ENCODE measurements around the gene MBP. TPM values are rescaled to one million over a fixed set of nuclear protein-coding genes. Genes with fewer than 3 reads are reported as not detected.
"Not testable (repeated sequence)": the region's sequence is repeated elsewhere in the genome, so short reads cannot be mapped to it uniquely, and the experiment has no call there.

Gene MBP
- total RNA-seq, 1 donor from 2014 or later: 35.0 TPM

DNA sequence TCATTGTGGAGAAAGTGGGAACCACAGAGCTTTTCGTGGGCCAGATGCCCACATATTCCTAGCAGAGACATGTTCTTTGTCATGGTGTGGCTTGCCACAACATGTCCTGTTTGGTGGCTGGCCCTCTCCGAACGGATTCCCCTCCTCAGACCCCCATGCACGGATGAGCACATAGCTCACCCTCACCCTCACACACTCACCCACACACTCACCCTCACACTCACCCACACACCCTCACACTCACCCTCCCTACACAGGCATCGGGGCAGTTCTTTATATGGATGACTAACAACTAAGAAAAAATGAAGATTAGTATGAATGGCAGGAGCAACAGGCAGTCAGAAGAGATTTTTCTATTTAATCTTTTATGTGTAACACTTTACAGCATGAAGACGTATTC lies 160.3 kb downstream of the MBP start:
- intact Hi-C loops (cut with micrococcal nuclease): no loop called here
- no peak overlapping the region for H3K27ac ChIP-seq (replicated peaks)
- TF ChIP-seq, protein P1, sequence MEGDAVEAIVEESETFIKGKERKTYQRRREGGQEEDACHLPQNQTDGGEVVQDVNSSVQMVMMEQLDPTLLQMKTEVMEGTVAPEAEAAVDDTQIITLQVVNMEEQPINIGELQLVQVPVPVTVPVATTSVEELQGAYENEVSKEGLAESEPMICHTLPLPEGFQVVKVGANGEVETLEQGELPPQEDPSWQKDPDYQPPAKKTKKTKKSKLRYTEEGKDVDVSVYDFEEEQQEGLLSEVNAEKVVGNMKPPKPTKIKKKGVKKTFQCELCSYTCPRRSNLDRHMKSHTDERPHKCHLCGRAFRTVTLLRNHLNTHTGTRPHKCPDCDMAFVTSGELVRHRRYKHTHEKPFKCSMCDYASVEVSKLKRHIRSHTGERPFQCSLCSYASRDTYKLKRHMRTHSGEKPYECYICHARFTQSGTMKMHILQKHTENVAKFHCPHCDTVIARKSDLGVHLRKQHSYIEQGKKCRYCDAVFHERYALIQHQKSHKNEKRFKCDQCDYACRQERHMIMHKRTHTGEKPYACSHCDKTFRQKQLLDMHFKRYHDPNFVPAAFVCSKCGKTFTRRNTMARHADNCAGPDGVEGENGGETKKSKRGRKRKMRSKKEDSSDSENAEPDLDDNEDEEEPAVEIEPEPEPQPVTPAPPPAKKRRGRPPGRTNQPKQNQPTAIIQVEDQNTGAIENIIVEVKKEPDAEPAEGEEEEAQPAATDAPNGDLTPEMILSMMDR (IDR thresholded peaks at IDR 0.05; ENCODE audit: borderline replicate concordance): no peak

DNA sequence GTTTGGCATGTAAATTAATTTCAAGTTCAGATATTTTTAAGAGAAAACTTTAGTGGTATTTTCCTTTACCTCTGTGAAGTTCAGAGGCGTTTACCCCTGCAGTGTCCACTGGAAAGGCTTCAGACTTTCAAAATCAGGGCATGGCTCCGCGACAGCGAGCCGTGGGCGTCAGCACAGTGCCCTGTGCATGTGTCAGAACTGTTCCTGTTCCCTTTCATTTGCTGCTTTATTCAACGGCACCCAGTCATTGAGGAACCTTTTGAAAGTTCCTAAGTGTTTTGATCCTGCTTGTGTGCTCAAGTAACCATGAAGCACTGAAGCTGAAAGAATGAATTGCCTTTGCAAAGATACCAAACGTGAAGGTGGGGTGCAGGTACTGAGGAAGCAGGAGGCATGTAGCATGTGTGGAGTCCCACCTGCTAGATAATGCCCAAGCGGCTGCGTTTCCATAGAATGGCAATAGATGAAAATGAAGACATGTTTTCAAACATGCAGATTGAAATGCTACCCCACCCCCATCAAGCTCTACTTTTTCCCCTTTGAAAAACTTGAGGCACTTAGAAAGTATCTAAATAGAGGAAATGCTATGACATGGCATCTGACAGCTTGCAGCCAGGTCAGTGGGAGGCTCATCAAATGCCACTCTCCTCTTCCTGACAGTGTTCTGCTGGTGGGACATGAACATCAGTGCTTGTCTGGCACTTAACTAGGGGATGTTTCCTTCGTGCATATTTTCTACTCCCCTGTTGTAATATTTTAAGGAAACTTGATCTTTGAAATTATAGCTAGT lies 161.6 kb downstream of the MBP start:
- Histone ChIP-seq H3K36me3 (peaks cover 18% of the 10 kb centered on the region), H3K4me1 (no peaks in the 10 kb centered on the region), H3K27ac (replicated peaks) (no peak overlapping the region), H3K4me3 (no peak overlapping the region), H3K9me3 (replicated peaks) (no peaks in the 10 kb centered on the region), H3K27me3 (ENCODE audit: low read depth) (no peaks in the 10 kb centered on the region)
- TF ChIP-seq, protein P1 (IDR thresholded peaks at IDR 0.05; ENCODE audit: borderline replicate concordance): no peak
- intact Hi-C loops (cut with micrococcal nuclease): no loop called here
- no peak for DNase-seq

More for the DNA sequence above, 160.3 kb downstream of the MBP start:
- no peak for DNase-seq
- H3K27me3 ChIP-seq (ENCODE audit: low read depth): no peaks in the 10 kb centered on the region
- H3K4me1 ChIP-seq: peaks cover 2% of the 10 kb centered on the region
- no peaks in the 10 kb centered on the region for H3K9me3 ChIP-seq (replicated peaks)
- no peak overlapping the region for H3K4me3 ChIP-seq
- H3K36me3 ChIP-seq: peaks cover 18% of the 10 kb centered on the region

DNA sequence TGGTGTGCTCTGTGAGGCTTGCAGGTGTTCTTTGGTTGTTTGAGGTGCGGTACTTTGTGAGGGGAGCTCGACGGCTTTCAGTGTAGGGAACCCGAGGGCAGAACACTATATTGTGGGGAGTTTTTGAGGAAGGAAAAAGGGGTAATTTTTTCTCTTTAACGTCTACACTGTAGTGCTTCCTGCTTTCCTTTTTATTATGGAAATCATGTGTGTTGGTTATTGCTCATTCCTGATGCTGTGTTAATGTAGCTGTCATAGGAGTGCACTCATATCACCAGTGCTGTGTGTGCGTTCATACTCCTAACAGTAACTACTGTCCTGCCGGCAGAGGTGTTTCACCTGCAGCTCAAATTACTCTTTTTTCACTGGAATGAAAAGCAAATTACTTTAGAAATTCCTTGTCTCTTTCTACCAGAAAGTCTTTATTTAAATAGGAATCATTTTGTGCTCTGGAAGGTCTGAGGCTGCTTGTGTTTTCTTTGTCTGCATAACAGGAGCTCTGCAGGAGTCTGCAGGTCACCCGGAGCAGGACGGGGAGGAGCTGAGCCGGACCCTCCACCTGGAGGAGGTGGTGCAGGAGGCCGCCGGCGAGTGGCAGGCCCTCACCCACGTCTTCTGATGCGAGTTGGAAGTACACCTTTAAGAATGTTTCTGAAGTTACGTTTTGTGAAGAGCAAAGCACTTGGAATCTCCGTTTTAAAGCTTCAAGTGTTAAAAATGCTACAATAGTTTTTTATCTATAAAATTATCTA lies 164.7 kb downstream of the MBP start:
- H3K9me3 ChIP-seq (replicated peaks): no peaks in the 10 kb centered on the region
- intact Hi-C loops (cut with micrococcal nuclease): no loop called here
- DNase-seq: no peak
- no peak overlapping the region for H3K4me3 ChIP-seq
- H3K4me1 ChIP-seq: no peaks in the 10 kb centered on the region
- TF ChIP-seq, protein P1 (IDR thresholded peaks at IDR 0.05; ENCODE audit: borderline replicate concordance): no peak
- H3K27ac ChIP-seq (replicated peaks): no peak overlapping the region
- peaks cover 20% of the 10 kb centered on the region for H3K36me3 ChIP-seq
- H3K27me3 ChIP-seq (ENCODE audit: low read depth): no peaks in the 10 kb centered on the region

DNA sequence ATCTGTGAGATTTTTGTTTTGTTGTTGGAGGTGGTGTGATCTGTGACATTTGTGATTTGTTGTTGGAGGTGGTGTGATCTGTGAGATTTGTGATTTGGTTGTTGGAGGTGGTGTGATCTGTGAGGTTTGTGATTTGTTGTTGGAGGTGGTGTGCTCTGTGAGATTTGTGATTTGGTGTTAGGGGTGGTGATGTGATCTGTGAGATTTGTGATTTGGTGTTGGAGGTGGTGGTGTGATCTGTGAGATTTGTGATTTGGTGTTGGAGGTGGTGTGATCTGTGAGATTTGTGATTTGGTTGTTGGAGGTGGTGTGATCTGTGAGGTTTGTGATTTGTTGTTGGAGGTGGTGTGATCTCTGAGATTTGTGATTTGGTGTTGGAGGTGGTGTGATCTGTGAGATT lies 165.3 kb downstream of the MBP start:
- H3K4me3 ChIP-seq; H3K4me1 ChIP-seq; intact Hi-C loops (cut with micrococcal nuclease); H3K9me3 ChIP-seq (replicated peaks); H3K27me3 ChIP-seq (ENCODE audit: low read depth); DNase-seq; H3K27ac ChIP-seq (replicated peaks): not testable (repeated sequence)
- H3K36me3 ChIP-seq: peaks cover 26% of the 10 kb centered on the region

DNA sequence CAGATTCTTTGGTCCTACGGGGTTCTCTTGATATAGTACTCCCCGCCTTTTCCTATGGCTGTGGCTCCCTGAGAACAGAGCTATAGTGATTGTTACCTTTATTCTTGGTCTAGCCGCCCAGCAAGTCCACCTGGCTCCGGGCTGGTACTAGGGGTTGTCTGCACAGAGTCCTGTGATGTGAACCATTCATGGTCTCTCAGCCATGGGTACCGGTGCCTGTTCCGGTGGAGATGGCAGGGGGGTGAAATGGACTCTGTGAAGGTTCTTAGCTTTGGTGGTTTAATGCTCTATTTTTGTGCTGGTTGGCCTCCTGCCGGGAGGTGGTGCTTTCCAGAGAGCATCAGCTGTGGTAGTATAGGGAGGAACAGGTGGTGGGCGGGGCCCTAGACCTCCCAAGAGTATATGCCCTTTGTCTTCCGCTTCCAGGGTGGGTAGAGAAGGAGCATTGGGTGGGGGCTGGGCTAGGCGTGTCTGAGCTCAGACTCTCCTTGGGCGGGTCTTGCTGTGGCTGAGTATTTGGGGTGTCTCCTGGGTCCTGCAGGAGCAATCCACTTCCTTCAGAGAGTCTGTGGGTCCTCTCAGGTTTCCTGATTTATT lies 166.9 kb downstream of the MBP start:
- H3K9me3 ChIP-seq (replicated peaks); DNase-seq; H3K4me3 ChIP-seq; intact Hi-C loops (cut with micrococcal nuclease); H3K27ac ChIP-seq (replicated peaks); H3K4me1 ChIP-seq; H3K27me3 ChIP-seq (ENCODE audit: low read depth): not testable (repeated sequence)
- peaks cover 34% of the 10 kb centered on the region for H3K36me3 ChIP-seq

DNA sequence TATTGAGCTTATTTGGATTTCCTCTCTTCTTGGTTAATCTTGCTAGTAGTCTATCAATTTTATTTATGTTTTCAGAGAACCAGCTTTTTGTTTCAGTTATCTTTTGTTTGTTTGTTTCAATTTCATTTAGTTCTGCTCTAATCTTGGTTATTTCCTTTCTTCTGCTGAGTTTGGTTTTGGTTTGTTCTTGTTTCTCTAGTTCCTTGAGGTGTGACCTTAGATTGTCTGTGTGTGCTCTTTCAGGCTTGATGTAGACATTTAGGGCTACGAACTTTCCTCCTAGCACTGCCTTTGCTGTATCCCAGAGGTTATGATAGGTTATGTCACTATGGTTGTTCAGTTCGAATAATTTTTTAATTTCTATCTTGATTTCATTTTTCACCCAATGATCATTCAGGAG lies 168.6 kb downstream of the MBP start:
- Histone ChIP-seq H3K4me3 (no peak overlapping the region), H3K27ac (replicated peaks) (no peak overlapping the region), H3K36me3 (peaks cover 40% of the 10 kb centered on the region), H3K4me1 (peaks cover 5% of the 10 kb centered on the region), H3K27me3 (ENCODE audit: low read depth) (no peaks in the 10 kb centered on the region), H3K9me3 (replicated peaks) (no peaks in the 10 kb centered on the region)
- no peak for DNase-seq
- TF ChIP-seq, protein P1 (IDR thresholded peaks at IDR 0.05; ENCODE audit: borderline replicate concordance): no peak
- intact Hi-C loops (cut with micrococcal nuclease): no loop called here
